GM12878 (cell line): ENCODE results near the gene NPNT. TPM values are rescaled to one million over a fixed set of nuclear protein-coding genes. Genes with fewer than 3 reads are reported as not detected.

Experiments used
- ATAC-seq: fragments of 200-7000 bp; cut with Tn5 transposase; 3 replicates; pipeline ENCODE4 v1.9.1; 2020; ENCODE audit warnings: mild to moderate bottlenecking, moderate library complexity
- BruUV-seq: library from RNA; stranded (reverse); fragments of 400-500 nt; replicated peaks from 2 replicates; lab custom pipeline; 2021; lab: Mats Ljungman, UMichigan
- CTCF ChIA-PET: fragments of 300-600 bp; sonication (Branson Sonifier 250); formaldehyde crosslinking; extraction: SDS; loops from one replicate; lab custom pipeline; 2021; ENCODE audit warnings: inconsistent platforms; lab: Yijun Ruan, JAX
- POLR2A ChIA-PET: fragments of 350-600 bp; formaldehyde crosslinking; extraction: SDS; loops from one replicate; lab custom pipeline; 2021; ENCODE audit warnings: inconsistent platforms; lab: Charles Lee
- RAD21 ChIA-PET: fragments of 300-600 bp; sonication (Branson Sonifier 250); formaldehyde crosslinking; loops from one replicate; lab custom pipeline; 2023; ENCODE audit warnings: antibody characterized with exemption; ENCODE audit not compliant: unreplicated experiment; lab: Charles Lee
- SMC1A ChIA-PET: fragments of 300-600 bp; sonication (Branson Sonifier 250); formaldehyde crosslinking; loops from one replicate; lab custom pipeline; 2023; ENCODE audit not compliant: unreplicated experiment, uncharacterized antibody; lab: Charles Lee
- DNase-seq: peaks from one replicate; pipeline ENCODE4 v3.0.0-alpha.2; 2011; ENCODE audit warnings: low read depth, low spot score
- FAIRE-seq: peaks from 3 replicates; lab custom pipeline; 2011; peaks lifted over from hg19 to GRCh38; lab: Jason Lieb, UNC
- H2AFZ ChIP-seq: 2 replicates; pipeline ENCODE4 v1.6.0; 2011; ENCODE audit warnings: low read depth, low read length, control low read depth; ENCODE audit not compliant: control insufficient read depth
- H3K27ac ChIP-seq: 2 replicates; pipeline ENCODE4 v1.5.1; 2011; ENCODE audit warnings: control low read depth; ENCODE audit not compliant: control insufficient read depth, insufficient read depth
- H3K27me3 ChIP-seq, 2 experiments: replicated peaks in 1 of 2; 2 replicates each; pipeline versions ENCODE4 v1.6.0 to v1.6.1; 2011; ENCODE audit warnings: low read length in 1 of 2; ENCODE audit not compliant: control insufficient read depth in 2 of 2, insufficient read depth in 2 of 2
- H3K36me3 ChIP-seq, 2 experiments: 2 replicates each; pipeline ENCODE4 v1.5.1; 2011; ENCODE audit warnings: low read length in 1 of 2; ENCODE audit not compliant: control insufficient read depth in 2 of 2, insufficient read depth in 2 of 2
- H3K4me1 ChIP-seq: 2 replicates; pipeline ENCODE4 v1.6.1; 2011; ENCODE audit warnings: mild to moderate bottlenecking, low read length, moderate library complexity, mixed read lengths; ENCODE audit not compliant: control insufficient read depth, insufficient read depth
- H3K4me2 ChIP-seq: 2 replicates; pipeline ENCODE4 v1.6.0; 2011; ENCODE audit warnings: control low read depth; ENCODE audit not compliant: control insufficient read depth, insufficient read depth
- H3K4me3 ChIP-seq: fragments of 200-600 bp; sonication (generic); 2 replicates; pipeline ENCODE4 v1.5.1; 2016
- H3K79me2 ChIP-seq: 2 replicates; pipeline ENCODE4 v1.6.0; 2011; ENCODE audit warnings: low read length; ENCODE audit not compliant: control insufficient read depth, insufficient read depth
- H3K9ac ChIP-seq: 2 replicates; pipeline ENCODE4 v1.8.0; 2011; ENCODE audit warnings: low read length, control low read depth, mixed read lengths; ENCODE audit not compliant: control insufficient read depth, insufficient read depth
- H3K9me3 ChIP-seq: replicated peaks from 3 replicates; pipeline ENCODE4 v1.5.1; 2011; ENCODE audit warnings: mild to moderate bottlenecking, low read length; ENCODE audit not compliant: control insufficient read depth, insufficient read depth
- H4K20me1 ChIP-seq: 2 replicates; pipeline ENCODE4 v1.6.0; 2011; ENCODE audit not compliant: control insufficient read depth, insufficient read depth
- ATF7 ChIP-seq: fragments of 450-650 bp; IDR thresholded peaks from 2 replicates; pipeline ENCODE4 v1.6.1; 2016; ENCODE audit warnings: low read depth, mild to moderate bottlenecking
- EZH2 ChIP-seq: IDR thresholded peaks from 2 replicates; pipeline ENCODE4 v1.6.1; 2012; ENCODE audit warnings: low read depth, mild to moderate bottlenecking, control low read depth, inconsistent platforms, low read length, borderline replicate concordance; ENCODE audit not compliant: control insufficient read depth
- NR2C1 ChIP-seq: fragments of 450-650 bp; IDR thresholded peaks from 2 replicates; pipeline ENCODE4 v1.6.1; 2017; ENCODE audit warnings: antibody characterized with exemption, mild to moderate bottlenecking, moderate library complexity
- NRF1 ChIP-seq: conservative IDR thresholded peaks from 2 replicates; pipeline ENCODE4 v1.6.1; 2011; ENCODE audit warnings: mild to moderate bottlenecking, low read depth, low read length, improper control_type of control experiment
- RCOR1 ChIP-seq: conservative IDR thresholded peaks from 2 replicates; pipeline ENCODE4 v1.6.1; 2012; ENCODE audit warnings: low read depth, low read length, improper control_type of control experiment
- SREBF2 ChIP-seq: IDR thresholded peaks from 2 replicates; pipeline ENCODE4 v1.6.1; 2012; ENCODE audit warnings: mild to moderate bottlenecking, low read length
- SRF ChIP-seq, 2 experiments: IDR thresholded peaks; 2 replicates each; pipeline ENCODE4 v1.6.1; 2011; ENCODE audit warnings: low read depth in 2 of 2, low read length in 2 of 2, mild to moderate bottlenecking in 1 of 2, moderate library complexity in 1 of 2
- TBL1XR1 ChIP-seq: IDR thresholded peaks from 2 replicates; pipeline ENCODE4 v1.6.1; 2012; ENCODE audit warnings: low read depth, low read length, improper control_type of control experiment
- USF2 ChIP-seq: IDR thresholded peaks from 2 replicates; pipeline ENCODE4 v1.6.1; 2011; ENCODE audit warnings: low read depth, low read length, improper control_type of control experiment, borderline replicate concordance
- WRNIP1 ChIP-seq: IDR thresholded peaks from 2 replicates; pipeline ENCODE4 v1.6.1; 2011; ENCODE audit warnings: low read depth, low read length, improper control_type of control experiment, borderline replicate concordance
- YBX1 ChIP-seq: fragments of 450-650 bp; IDR thresholded peaks from 2 replicates; pipeline ENCODE4 v1.6.1; 2016; ENCODE audit warnings: antibody characterized with exemption
- ZBTB11 ChIP-seq: fragments of 450-650 bp; formaldehyde crosslinking; IDR thresholded peaks from 2 replicates; pipeline ENCODE4 v1.5.0; 2022; ENCODE audit warnings: mild to moderate bottlenecking, missing genetic modification characterization
- ZBTB4 ChIP-seq: fragments of 450-650 bp; formaldehyde crosslinking; IDR thresholded peaks from 2 replicates; pipeline ENCODE4 v1.4.0; 2022; ENCODE audit warnings: mild to moderate bottlenecking, moderate library complexity
- ZSCAN29 ChIP-seq: fragments of 450-650 bp; IDR thresholded peaks from 2 replicates; pipeline ENCODE4 v1.6.1; 2017; ENCODE audit warnings: mild to moderate bottlenecking, moderate library complexity
- WGBS: methylation state at CpG from one replicate; pipeline ENCODE4 v1.1.6; 2016; ENCODE audit warnings: low lambda C conversion rate; ENCODE audit not compliant: insufficient replicate concordance, insufficient coverage; ENCODE audit errors: missing lambda C conversion rate; 5-methylcytosine and 5-hydroxymethylcytosine counted together
- in situ Hi-C: fragments of 300-500 bp; cut with MboI; formaldehyde crosslinking; loops from 9 replicates; pipeline ENCODE4 v1.14.3; 2018; ENCODE audit warnings: mixed read lengths
- intact Hi-C: fragments of 100-400 bp; cut with micrococcal nuclease; formaldehyde crosslinking; loops from one replicate; pipeline ENCODE4 v1.14.2; 2022; ENCODE audit not compliant: unreplicated experiment
- polyA plus RNA-seq, 11 experiments: library from polyadenylated mRNA; depleted of rRNA in 4 of 11; unstranded in 6 of 11; stranded (reverse) in 5 of 11; fragments of >200 nt; fragmentation: Nextera tagmentation in 4 of 11; fragmentation: Illumina TruSeq in 1 of 11; extraction: Ambion mirVana in 4 of 11; extraction: Trizol in 1 of 11; gene quantifications; 1 replicate in 1 of 11; 2 replicates in 10 of 11; pipeline versions ENCODE4 v1.2.1 to v1.2.3, GENCODE V29; 2011 to 2016; ENCODE audit warnings: inconsistent platforms in 2 of 11, missing spikeins in 2 of 11, low read depth in 1 of 11
- total RNA-seq, 4 experiments: library from RNA; depleted of rRNA in 3 of 4; stranded (reverse); fragments of >200 nt in 3 of 4; fragmentation: Illumina TruSeq in 1 of 4; extraction: Trizol in 1 of 4; gene quantifications; 2 replicates each; pipeline versions ENCODE4 v1.2.1 to v1.2.3, GENCODE V29; 2013 to 2021

The NPNT gene
- total and polyA plus RNA-seq, 10 of the 15 experiments (the other 5 are each of a cell fraction or from before 2014, with no cell fraction given): 0.18 to 70.5 (median 54.1) TPM

- no TSS peak for BruUV-seq
- POLR2A ChIA-PET: no interaction called here
- DNase-seq: no peak
- no peak overlapping the region for H2AFZ ChIP-seq
- SMC1A ChIA-PET: no interaction called here
- CTCF ChIA-PET: no interaction called here
- no peak overlapping the region for H3K4me2 ChIP-seq
- H3K4me1 ChIP-seq: no peaks in the 10 kb centered on the region
- in situ Hi-C loops (no loop called here), intact Hi-C loops (no loop called here)
- WGBS: 50% methylated on average over 5 of the region's 5 CpGs
- H3K27me3 ChIP-seq: no peaks in the 10 kb centered on the region
- TF ChIP-seq SRF (IDR thresholded peaks at IDR 0.05; ENCODE audit: low read depth in 2 of 2, low read length in 2 of 2) (no peak), TBL1XR1 (no peak), ZSCAN29 (no peak), YBX1 (no peak), NR2C1 (no peak), NRF1 (no peak), EZH2 (no peak), RCOR1 (no peak), ZBTB4 (CRISPR knock-in tag) (no peak), SREBF2 (no peak), USF2 (no peak), ZBTB11 (no peak), ATF7 (no peak), WRNIP1 (no peak)
- TF ChIP-seq, all 136 proteins: peak for 0
- Histone ChIP-seq H4K20me1 (no peaks in the 10 kb centered on the region), H3K79me2 (no peaks in the 10 kb centered on the region), H3K36me3 (no peaks in the 10 kb centered on the region), H3K9me3 (no peaks in the 10 kb centered on the region; the same call in 2 of the 3 replicates), H3K4me3 (no peak overlapping the region), H3K9ac (no peak overlapping the region), H3K27ac (no peak overlapping the region)
- no peak for FAIRE-seq
- no peak for ATAC-seq
- RAD21 ChIA-PET: no interaction called here
Observed at GRCh38 chr4:106017975-106018374, 122.7 kb downstream of the NPNT start.
